GM04504 (cell line): ENCODE data around the gene KIAA1671.

Experiments used
- DNase-seq: peaks from one replicate; pipeline ENCODE4 v3.0.0-alpha.2; 2012; ENCODE audit warnings: low read depth

Gene KIAA1671

DNA sequence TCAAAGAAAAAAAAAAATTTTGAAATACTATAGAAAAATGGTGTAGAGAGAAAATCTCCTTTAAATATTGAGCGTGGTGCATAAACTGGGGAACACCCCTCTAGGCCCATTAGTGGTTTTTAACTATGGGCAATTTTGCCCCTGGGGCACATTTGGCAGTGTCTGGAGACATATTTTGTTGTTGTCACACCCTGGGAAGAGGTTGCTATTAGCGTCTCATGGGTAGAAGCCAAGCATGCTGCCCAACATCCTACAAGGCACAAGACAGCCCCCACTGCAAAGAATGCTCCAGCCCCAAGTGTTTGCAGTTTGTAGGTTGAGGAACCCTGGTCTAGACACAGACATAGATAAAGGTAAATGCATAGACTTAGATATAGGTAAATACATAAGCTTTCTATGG, 92.6 kb downstream of the KIAA1671 start:
- no peak for DNase-seq

DNA sequence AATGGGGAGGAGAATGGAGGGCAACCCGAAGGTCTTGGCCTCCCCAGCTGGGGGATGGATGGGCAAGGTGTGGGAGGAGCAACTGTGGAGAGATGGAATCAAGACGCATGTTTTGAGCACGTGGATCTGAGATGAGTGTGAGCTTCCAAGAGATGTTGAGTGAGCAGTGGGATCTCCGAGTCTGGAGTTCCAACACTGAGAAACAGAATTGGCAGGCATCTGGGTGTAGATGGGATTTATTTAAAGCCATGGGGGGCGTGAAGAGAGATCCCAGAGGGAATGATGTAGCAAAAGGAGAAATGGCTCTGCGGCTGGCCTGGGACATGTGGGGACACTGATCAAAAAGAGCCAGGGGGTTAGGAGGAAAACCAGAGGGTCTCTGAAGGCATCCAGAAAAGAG, 95.6 kb downstream of the KIAA1671 start:
- no peak for DNase-seq

DNA sequence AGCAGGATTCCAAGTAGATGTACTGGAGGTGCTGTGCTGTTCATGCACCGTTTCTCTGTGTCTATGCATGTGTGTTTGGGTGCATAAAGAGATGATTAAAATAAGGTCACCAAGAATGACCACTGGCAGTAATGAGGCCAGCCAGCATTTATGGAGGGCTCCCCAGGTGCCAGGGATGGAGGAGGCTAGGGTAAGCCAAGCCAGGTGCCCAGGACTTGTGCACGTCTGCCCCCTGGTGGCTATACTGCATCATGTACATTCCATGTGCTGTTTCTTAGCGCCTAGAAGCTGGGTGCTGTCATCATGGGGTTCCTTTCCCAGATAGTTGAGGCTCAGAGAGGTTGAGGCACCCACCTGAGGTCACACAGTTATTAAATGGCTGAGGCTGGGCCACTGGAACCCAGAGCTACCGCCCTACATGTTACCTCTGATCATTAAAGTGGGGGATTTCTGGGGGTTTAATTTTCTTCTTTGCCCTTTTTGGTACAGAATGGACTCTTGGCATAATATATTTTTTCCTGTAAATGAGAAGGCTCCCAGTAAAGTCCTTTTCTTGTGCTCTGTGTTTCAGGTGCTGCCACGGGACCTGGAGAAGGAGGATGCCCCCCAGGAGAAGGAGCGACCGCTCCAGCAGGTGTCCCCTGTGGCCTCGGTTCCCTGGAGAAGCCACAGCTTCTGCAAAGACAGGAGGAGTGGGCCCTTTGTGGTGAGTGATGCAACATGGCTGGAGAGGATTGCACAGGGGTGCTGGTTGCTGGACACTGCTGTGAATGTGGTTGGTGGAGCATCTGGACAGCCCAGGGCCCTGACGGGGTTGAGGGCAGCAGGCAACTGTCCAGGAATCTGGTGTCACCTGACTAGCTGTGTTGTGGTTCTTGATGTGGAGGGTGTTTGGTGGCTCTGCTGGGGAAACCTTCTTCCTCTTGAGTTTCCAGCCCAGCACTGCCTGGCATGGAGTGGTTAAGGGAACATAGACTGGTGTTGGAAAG, 96.4 kb downstream of the KIAA1671 start:
- DNase-seq: peak; percentile 11

DNA sequence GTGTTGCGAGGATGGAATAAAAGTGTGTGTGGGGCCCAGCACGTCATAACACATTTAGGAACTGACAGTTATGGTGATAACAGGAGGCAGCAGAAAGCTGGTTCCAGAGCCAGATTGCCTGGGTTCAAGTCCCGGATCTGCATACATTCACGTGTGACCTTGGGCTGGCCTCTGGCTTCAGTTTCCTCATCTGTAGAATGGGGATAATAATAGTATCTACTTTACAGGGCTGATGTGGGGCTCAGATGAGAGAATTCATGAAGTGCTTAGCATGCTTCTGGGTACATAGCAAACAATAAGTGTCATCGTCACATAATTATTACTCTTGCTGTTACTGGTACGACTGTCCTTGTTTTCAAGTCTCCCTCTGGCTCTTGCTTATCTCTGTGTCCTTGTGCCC, 97.3 kb downstream of the KIAA1671 start:
- no peak for DNase-seq

DNA sequence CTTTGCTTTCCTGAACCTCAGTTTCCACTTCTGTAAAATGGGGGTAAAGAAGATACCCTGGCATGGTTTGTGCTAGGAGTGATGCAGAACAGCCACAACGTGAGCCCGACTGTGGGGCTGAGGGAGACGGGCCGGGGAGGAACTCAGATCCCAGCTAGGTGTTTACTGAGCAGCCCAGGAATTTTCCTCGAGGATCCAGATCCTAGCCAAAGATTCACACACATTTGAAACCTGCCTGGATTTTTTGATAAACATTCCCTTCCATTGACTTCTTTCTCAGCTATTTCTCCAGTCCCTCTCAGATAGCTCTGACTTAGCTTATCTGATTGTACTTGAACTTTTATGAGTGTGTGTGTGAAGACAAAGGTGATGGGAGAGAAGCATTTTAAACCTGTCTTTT, 98.0 kb downstream of the KIAA1671 start:
- no peak for DNase-seq

DNA sequence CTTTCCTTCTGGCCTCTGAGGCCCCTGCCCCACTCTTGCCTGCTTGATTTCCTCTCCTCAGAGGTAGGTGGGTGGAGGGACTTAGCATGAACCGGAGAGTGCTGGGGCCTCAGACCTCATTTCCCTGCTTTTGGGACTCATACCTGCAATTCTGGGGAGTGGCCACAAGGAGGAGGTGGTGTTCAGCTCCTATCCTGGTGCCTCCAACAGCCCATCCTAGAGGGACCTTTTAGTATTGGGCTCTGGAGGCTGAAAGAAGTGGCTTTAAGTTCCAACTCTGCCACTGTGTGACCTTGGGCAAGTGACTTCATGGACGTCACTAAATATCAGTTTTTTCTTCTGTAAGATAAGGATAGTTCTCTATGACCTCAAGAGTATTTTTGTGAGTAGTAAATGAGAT, 98.6 kb downstream of the KIAA1671 start:
- DNase-seq: no peak

DNA sequence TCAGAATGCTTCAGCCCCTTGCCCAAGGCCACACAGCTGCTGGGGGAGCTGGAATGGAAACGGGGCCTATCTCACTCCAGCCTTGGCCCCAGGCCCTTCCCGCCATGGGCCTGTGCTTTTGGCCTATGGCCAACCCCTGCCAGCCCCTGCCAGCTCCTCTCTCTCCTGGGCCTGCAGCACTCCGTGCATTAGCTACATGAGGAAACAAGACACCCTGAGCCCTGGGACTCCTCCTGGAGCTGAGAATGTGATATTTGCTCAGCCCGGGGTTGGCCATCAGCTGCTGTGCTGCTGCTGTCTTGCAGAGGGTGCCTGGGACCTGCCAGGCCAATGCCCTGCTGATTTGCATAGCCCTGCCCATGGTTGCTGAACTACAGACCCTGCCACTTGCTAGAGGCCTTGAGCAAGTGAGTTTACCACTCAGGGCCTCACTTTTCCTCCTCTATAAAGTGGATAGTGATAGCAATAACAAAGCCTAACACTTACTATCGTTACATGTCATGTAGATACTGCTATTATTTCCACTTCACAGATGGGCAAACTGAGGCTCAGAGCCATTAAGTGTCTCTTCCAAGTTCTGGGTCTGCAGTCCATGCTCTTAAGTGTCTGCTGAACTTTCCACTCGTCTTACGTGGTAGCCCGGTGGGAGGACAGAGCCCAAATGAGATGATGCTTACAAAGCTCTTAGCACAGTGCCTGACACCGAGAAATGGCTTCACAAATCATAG, 99.6 kb downstream of the KIAA1671 start:
- DNase-seq: no peak

DNA sequence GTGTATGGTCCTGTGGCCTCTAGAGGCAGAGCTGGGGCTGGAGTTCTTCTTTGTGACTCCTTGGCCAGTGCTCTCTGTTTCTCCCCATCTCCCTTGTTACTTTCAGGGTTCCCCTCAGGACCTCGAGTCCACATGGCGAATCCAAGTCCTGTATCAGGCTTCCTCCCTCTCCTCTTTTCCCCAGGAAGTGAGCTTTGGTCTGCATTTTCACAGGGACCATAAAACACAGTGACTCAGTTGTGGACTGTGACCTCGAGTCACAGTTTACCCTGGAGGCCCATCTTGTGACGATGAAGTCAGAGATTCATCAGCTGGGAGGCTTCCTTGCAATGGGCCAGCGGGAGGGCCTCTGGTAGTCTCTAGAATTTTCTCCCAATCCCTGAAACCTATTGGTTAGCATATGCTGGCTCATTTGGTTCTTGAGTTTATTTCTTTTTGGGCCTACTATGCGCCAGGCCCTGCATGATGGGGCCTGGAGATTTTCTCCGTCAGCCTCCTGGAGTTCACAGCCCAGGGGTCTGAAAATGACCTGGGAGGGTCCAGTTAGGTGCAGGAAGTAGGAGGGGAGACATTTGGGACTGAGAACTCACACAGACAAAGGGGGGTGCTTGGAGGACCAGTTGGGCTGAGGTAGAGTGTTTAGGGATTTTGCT, 100.8 kb downstream of the KIAA1671 start:
- DNase-seq: no peak

DNA sequence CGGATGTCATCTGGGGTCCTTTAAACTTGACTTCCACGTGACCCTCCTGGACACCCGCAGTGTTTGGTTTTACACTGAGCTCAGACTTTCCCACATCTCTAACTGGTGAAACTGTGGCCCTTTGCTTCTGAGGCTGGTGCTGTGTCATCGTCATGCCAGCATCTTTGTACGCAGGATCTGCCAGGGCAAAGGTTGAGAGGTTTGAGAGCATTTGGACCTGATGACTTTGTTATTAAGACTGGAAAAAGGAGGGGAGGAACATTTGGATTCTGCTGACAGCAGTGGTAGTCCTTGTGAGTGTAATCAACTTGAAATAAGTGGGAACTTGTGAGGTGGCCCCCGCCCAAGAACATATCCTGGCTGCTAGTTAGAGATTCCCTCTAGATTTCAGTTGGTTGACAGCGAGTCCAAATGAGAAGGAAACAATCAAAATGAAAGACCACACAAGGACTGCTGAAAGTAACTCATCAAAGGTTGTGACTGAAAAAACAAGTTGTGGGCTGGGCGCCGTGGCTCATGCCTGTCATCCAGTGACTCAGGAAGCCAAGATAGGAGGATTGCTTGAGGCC, 102.5 kb downstream of the KIAA1671 start:
- no peak for DNase-seq

DNA sequence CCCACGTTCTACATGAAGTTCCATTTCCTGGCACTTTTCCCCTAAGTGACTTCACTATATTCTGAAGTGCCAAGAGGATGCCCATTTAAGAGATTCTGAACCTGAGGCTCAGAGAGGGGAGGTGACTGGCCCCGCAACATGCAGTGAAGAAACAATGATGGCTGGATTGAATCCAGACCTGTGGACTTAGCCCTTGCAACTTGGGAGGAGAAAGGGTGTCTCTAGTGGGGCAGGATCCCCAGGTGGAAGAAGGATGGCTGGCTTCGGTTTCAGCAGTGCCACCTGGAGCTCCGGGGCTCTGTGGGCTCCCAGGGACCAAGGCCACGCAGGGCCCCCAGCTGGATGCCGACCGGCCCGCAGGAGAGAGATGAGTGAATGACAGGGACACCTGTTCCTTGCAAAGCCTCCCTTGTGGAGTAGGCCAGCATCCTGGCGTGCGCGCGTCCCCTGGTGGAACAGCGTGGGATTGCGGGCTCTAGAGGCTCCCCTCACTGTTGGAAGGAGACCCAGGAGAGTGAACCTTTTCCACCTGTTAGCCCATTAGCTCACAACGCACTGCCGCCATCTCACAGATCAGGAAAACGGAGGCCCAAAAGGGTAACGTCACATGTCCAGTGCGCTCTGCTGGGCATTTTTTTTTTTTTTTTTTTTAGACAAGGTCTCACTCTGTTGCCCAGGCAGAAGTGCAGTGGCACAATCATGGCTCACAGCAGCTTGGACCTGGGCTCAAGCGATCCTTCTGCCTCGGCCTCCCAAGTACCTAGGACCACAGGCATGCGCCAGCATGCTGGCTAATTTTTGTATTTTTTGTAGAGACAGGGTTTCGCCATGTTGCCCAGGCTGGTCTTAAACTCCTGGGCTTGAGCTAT, 104.7 kb downstream of the KIAA1671 start:
- peak; percentile 5 for DNase-seq

DNA sequence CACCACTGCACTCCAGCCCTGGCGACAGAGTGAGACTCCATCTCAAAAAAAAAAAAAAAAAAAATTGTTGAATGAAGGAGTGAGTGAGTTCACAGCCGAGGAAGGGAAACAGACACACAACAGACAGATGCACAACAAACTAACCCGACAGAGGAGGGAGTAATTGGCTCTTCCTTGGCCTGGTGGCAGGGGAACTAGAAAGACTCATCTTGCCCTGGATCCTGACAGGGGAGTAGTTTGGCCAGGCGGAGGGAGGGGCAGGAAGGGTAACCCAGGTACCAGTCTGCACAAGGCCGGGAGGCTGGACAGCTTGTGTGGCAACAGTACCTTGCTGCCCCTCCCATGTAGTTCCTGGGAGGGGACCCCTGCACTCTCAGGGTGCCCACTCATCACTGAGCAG, 106.9 kb downstream of the KIAA1671 start:
- no peak for DNase-seq

DNA sequence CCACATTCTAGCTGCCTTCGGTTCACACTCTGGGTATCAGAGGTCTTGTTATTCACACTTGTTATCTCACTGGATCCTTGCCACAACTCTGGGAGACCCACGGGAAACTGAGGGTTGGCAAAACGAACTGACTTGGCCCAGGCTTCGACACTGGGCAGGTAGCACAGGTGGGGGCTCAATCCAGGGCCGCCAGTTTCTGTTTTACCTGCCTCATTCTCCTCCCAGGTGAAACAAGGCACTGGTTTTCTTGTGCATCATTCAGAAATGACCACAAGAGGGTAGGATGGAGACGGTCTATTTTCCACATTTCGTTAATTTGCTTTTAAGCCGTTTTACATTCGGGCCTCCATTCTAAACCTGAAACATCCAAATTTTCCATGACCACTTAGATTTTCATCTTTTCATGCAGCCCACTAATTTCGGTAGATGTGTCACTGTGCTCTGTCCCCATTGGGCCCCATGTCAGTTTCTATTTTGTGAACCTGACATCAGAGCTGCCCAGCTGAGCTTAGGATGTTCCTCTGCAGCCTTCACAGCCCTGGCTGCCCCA, 108.1 kb downstream of the KIAA1671 start:
- DNase-seq: no peak

DNA sequence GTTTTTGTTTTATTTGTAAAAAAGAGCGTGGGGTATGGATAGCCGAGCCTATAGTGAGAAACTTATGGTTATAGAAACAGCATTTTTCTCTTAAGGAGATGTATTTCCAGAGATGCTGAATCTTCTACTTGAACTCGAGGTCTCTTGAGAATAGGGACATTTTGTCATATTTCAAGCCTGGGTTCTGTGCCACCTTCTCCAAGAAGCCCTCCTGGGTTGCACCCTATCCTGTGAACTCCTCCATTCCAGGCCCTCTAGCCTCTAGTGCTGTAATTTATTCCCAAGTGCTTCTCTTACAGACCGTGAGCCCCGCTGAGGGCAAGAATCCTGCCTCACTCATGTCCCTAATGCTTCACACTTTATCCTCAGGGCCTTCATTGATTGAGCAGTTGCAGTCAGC, 108.6 kb downstream of the KIAA1671 start:
- DNase-seq: no peak

DNA sequence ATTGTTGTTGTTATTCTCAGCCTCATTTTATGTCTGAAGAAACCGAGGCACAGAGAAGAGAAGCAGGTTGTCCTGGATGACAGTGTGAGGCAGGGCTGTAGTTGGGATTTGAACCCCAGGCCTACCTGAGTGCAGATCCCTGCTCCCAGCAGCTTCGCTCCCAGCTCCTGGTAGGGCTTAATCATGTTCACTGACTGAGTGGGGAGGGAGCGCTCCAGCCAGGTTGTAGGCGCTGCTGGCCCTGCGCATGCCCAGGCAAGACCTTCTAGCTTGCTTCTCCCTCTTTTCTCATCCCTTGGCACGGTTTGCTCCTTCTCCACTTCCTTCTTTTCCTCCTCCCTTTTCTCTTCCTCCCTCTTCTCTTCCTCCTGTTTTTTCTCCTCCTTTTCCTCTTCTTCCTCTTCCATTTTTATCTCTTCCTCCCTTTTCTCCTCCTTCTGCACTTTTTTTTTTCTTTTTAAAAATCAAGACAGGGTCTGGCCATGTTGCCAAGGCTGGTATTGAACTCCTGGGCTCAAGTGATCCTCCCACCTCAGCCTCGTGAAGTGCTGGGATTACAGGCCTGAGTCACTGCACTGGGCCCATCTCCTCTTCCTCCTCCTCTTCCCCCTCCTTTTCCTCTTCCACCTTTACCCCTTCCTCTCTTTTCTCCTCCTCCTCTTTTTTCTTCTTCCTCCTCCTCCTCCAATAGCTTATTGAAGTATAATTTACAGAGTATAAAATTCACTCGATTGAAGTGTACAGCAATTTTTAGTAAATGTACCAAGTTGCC, 109.3 kb downstream of the KIAA1671 start:
- no peak for DNase-seq

DNA sequence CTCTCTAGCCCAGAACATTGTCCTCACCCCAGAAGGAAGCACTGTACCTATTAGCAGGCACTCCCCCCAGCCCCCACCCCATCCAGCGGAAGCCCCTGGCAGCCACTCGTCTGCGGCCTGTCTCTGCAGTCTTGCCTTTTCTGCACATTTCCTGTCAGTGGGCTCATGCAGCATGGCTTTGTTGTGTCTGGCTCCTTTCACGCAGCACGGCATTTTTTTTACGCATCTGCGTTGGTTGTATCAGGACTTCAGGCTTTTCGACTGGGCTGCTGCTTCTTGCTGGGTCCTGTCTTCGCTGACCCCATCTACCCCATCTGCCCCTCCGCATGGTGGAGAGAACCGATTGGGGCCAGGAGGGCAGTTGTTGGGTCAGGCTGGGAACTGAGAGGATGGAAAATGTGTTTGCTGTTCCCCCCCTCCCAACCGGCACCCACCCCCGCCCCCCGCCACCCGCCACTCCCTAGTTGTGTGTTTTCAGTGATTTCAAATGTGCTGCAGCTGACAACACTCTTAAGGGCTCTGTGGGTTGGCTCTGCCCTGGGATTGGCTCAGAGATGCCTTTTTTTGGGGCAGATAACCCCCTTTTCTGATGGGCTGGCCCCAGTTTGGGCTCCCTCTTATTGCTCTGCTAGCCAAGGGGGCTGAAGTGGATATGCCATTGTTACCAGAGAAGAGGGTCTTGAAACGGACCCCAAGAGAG, 110.0 kb downstream of the KIAA1671 start:
- DNase-seq: no peak

DNA sequence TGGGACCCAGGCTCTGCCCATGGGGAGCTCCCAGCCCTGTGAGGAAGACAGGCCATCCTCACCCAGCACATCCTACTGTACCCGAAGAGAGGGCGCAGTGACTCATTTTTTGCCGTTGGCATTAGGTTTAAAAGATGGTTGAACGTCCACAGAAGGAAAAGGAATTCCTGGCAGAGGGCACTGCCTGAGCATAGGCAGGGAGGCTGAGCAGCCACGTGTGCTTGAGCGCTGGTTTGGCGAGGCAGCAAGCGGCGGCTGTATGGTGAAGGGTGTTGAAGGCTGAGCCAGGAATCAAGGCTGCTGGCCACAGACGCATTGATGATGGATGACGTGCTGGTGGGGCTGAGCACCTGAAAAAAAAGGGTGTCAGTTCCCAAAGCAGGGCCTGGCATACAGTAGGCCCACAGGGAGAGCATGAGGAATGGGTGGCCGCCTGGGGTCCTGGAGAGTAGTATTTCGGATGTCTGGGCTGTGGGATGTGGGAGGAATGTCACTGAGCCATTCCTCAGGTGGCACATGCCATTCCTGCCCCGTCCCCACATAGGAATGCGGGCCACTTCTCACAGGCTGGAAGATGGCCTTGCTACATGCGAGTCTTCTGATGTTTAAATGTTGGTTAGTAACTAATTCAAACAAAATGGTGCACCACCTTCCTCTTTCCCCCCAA, 112.5 kb downstream of the KIAA1671 start:
- no peak for DNase-seq

DNA sequence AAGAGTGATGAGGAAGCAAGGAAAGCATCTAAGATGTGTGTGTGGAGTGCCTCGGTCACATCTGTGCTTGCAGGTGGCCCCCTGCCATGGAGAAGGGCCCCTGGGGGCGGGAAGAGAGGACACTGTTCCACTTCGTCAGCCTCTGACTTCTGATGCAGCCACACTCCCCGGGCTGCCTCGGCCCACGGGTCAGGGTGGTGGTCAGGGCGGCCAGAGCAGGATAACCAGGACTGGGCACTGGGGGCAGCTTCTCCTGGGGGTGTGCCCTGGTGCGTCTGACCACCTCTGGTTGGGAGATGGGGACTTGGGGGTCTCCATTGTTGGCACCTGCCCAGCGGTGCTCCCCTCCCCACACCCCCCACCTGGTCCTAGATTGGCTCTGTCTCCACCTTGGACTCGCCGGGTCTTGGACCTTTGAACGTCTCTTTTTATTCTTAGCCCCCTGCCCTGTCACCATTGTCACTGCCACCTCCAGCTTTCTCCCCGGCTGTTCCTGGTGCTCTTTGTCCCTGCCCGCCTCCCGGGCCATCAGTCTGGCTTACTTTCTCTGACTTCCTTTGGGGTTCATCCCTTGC, 114.4 kb downstream of the KIAA1671 start:
- no peak for DNase-seq

DNA sequence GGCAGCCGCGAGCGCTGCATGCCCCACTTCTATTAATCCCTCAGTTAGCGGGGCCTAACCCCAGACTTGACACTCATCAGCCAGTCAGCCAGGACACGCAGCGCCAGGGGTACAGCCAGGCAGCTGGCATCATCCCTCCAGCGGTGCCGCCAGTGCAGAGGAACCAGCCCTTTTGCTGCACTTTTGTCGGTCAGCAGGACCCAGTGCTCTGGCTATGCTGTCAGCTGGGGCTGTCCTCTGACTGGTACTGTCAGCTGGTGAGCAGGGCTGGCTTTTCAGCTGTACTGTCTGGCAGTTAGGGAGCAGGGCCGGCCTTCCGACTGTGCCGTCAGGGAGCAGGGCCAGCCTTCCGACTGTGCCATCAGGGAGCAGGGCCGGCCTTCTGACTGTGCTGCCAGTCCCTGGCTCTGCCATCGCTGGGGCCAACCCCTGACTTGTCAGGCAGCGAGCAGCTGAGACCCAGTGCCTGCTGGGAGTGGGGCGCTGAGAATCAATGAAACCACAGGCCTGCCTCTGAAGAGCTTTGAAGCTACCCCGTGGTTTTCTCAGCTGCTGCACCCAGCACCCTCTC, 115.4 kb downstream of the KIAA1671 start:
- DNase-seq: no peak
